ENCODE results near the gene RPS6KA3. TPM values are rescaled to one million over a fixed set of nuclear protein-coding genes. Genes with fewer than 3 reads are reported as not detected.
"Not testable (repeated sequence)": the region's sequence is repeated elsewhere in the genome, so short reads cannot be mapped to it uniquely, and the experiment has no call there.

RPS6KA3 gene
- total RNA-seq, 1 donor from 2014 or later: 40.5 TPM

- Mint-ChIP-seq H3K4me1 (peaks cover 46% of the 10 kb centered on the region), H3K27me3 (no peaks in the 10 kb centered on the region), H3K36me3 (ENCODE audit: low read depth) (peaks cover 20% of the 10 kb centered on the region), H3K27ac (no peak overlapping the region), H3K9me3 (no peaks in the 10 kb centered on the region), H3K4me3 (no peak overlapping the region)
- ChIA-PET POLR2A (no interaction called here), CTCF (no interaction called here)
- ATAC-seq (ENCODE audit: low read depth) (no peak), DNase-seq (no peak)
- no peak for TF ChIP-seq CTCF (IDR thresholded peaks at IDR 0.05)
- intact Hi-C loops (cut with micrococcal nuclease): loop anchor here (5.0 kb wide), 2 partner anchors 33 to 272 kb away; no protein-coding TSS in a partner anchor
Observed at GRCh38 chrX:20254712-20255299, 11.9 kb downstream of the RPS6KA3 start.

- Mint-ChIP-seq H3K9me3 (no peaks in the 10 kb centered on the region), H3K27ac (no peak overlapping the region), H3K4me3 (no peak overlapping the region), H3K27me3 (no peaks in the 10 kb centered on the region), H3K4me1 (peaks cover 51% of the 10 kb centered on the region), H3K36me3 (ENCODE audit: low read depth) (peaks cover 20% of the 10 kb centered on the region)
- intact Hi-C loops (cut with micrococcal nuclease): loop anchor here (1.0 to 5.0 kb wide), 4 partner anchors 14 to 274 kb away; partner anchors contain the start of gene RPS6KA3
- TF ChIP-seq CTCF (IDR thresholded peaks at IDR 0.05): no peak
- POLR2A ChIA-PET: interaction anchor here (0.6 to 1.3 kb wide), 3 partner anchors 13 to 1236 kb away, joined by 3 to 9 read pairs (median 6); partner anchors contain the start of gene RPS6KA3
- no peak for DNase-seq
- CTCF ChIA-PET: interaction anchor here (0.9 to 1.4 kb wide), 9 partner anchors 9 to 193 kb away, joined by 3 to 5 read pairs (median 3); no protein-coding TSS in a partner anchor
- ATAC-seq (ENCODE audit: low read depth): no peak
Observed at GRCh38 chrX:20253232-20253543, 13.5 kb downstream of the RPS6KA3 start.

- ChIA-PET CTCF (interaction anchor here (0.6 to 1.4 kb wide), 12 partner anchors 8 to 1494 kb away, joined by 3 to 5 read pairs (median 3); no protein-coding TSS in a partner anchor), POLR2A (interaction anchor here (0.6 to 1.3 kb wide), 3 partner anchors 13 to 1237 kb away, joined by 3 to 9 read pairs (median 6); partner anchors contain the start of gene RPS6KA3)
- Mint-ChIP-seq H3K4me3 (no peak overlapping the region), H3K9me3 (no peaks in the 10 kb centered on the region), H3K4me1 (peaks cover 45% of the 10 kb centered on the region), H3K27ac (no peak overlapping the region), H3K36me3 (ENCODE audit: low read depth) (peaks cover 20% of the 10 kb centered on the region), H3K27me3 (no peaks in the 10 kb centered on the region)
- TF ChIP-seq CTCF (IDR thresholded peaks at IDR 0.05): no peak
- intact Hi-C loops (cut with micrococcal nuclease): loop anchor here (1.0 to 5.0 kb wide), 4 partner anchors 14 to 275 kb away; partner anchors contain the start of gene RPS6KA3
- ATAC-seq (ENCODE audit: low read depth) (peak; percentile 75), DNase-seq (peak; percentile 42)
Observed at GRCh38 chrX:20252381-20253231, 14.1 kb downstream of the RPS6KA3 start.

- no peaks in the 10 kb centered on the region for H3K9me3 Mint-ChIP-seq
- CTCF ChIA-PET: no interaction called here
Observed at GRCh38 chrX:20251691-20252090, 15.0 kb downstream of the RPS6KA3 start.

GRCh38 chrX:20250146-20250545 is 16.6 kb downstream of the RPS6KA3 start:
- H3K4me3 Mint-ChIP-seq; ATAC-seq (ENCODE audit: low read depth); POLR2A ChIA-PET; DNase-seq; H3K27me3 Mint-ChIP-seq; H3K27ac Mint-ChIP-seq; H3K9me3 Mint-ChIP-seq; CTCF ChIA-PET: not testable (repeated sequence)
- H3K36me3 Mint-ChIP-seq (ENCODE audit: low read depth): peaks cover 15% of the 10 kb centered on the region
- peaks cover 41% of the 10 kb centered on the region for H3K4me1 Mint-ChIP-seq
- intact Hi-C loops (cut with micrococcal nuclease): loop anchor here (5.0 kb wide), 1 partner anchor 277 kb away; no protein-coding TSS in a partner anchor

More at GRCh38 chrX:20251691-20252090, 15.0 kb downstream of the RPS6KA3 start:
- Mint-ChIP-seq H3K4me1 (peaks cover 42% of the 10 kb centered on the region), H3K4me3 (no peak overlapping the region), H3K36me3 (ENCODE audit: low read depth) (peaks cover 16% of the 10 kb centered on the region), H3K27ac (no peak overlapping the region), H3K27me3 (no peaks in the 10 kb centered on the region)
- POLR2A ChIA-PET: no interaction called here
- intact Hi-C loops (cut with micrococcal nuclease): loop anchor here (2.0 to 5.0 kb wide), 2 partner anchors 15 to 276 kb away; partner anchors contain the start of gene RPS6KA3
- DNase-seq (no peak), ATAC-seq (ENCODE audit: low read depth) (no peak)
- TF ChIP-seq CTCF (IDR thresholded peaks at IDR 0.05): no peak

All from activated B cell treated with CpG ODN at 0.5 μM for 24 hours (primary cell).